ENCODE measurements around the gene ITGB1. TPM values are rescaled to one million over a fixed set of nuclear protein-coding genes. Genes with fewer than 3 reads are reported as not detected.

ITGB1 gene
- total RNA-seq, 1 experiment from 2014 or later, result 282 TPM

DNA sequence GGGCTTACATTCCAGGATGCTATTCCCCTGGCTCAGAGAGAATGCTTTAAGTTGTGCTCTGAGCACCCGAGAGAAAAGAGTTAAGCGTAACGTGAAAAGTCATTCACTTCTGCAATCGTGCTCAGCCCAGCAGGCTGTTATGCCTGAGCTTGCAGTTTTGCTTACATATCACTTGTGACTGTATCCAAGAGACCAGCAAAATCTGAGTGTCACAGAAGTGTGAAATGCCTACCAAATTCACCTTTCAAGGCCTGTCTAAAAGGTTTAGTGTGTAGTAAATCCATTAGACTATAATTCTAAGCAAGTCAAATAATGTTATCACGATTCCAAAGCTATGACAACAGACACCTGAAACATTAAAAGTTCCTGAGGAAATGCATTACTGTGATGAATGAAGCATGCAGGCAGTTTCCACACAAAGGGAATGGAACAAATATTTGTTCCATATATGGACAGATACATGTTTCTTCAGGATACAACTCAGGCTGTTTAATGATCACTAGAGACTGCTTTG is 20.1 kb downstream of the ITGB1 start:
- H3K36me3 ChIP-seq (ENCODE audit: insufficient read depth, low read length, poor library complexity, severe bottlenecking), result peaks cover 12% of the 10 kb centered on the region
- ChIA-PET CTCF (no interaction called here), POLR2A (ENCODE audit: low non-redundant PET) (no interaction called here)
- peaks cover 21% of the 10 kb centered on the region for H3K4me1 ChIP-seq (ENCODE audit: insufficient read depth, low read length, poor library complexity, severe bottlenecking)
- no peak overlapping the region for H3K4me3 ChIP-seq (ENCODE audit: low read depth, low read length, poor library complexity, severe bottlenecking)
- TF ChIP-seq EZH2 (IDR thresholded peaks at IDR 0.05; ENCODE audit: borderline replicate concordance, low read depth, low read length, poor library complexity, severe bottlenecking) (no peak), CTCF (conservative IDR thresholded peaks at IDR 0.05; ENCODE audit: low read depth, low read length) (no peak)
- peak overlapping the region; percentile 48 for H3K27ac ChIP-seq (ENCODE audit: low read depth, low read length, poor library complexity, severe bottlenecking)
- intact Hi-C loops (cut with micrococcal nuclease; ENCODE audit: unreplicated experiment), result no loop called here
- no peak for DNase-seq (ENCODE audit: low spot score)
- no peaks in the 10 kb centered on the region for H3K27me3 ChIP-seq (replicated peaks; ENCODE audit: insufficient read depth, low read depth, low read length, poor library complexity)
- no TSS peak for BruUV-seq (replicated peaks)
- H3K9me3 ChIP-seq (ENCODE audit: low read depth, low read length, poor library complexity, severe bottlenecking), result no peaks in the 10 kb centered on the region

DNA sequence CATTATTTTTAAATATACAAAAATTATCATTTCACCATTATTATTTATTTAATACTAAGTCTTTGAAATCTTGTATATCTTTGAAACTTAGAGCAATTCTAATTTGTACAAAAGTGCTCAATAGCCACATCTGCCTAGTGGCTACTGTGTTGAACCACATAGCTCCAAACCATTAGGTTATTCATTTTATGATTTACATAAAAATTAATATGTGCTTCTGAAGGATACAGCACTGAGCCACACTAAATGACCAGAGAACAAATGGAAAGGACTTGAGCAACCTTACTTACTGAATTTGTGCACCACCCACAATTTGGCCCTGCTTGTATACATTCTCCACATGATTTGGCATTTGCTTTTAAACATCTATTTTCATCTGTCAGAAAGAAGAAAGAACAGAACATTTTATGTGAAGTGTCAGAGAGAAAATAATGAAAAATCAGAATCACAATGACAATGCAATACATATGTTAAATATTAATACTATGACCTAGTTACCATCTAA is 25.8 kb downstream of the ITGB1 start:
- TF ChIP-seq CTCF (conservative IDR thresholded peaks at IDR 0.05; ENCODE audit: low read depth, low read length) (no peak), EZH2 (IDR thresholded peaks at IDR 0.05; ENCODE audit: borderline replicate concordance, low read depth, low read length, poor library complexity, severe bottlenecking) (no peak)
- H3K36me3 ChIP-seq (ENCODE audit: insufficient read depth, low read length, poor library complexity, severe bottlenecking), result peaks cover 49% of the 10 kb centered on the region
- no peaks in the 10 kb centered on the region for H3K4me1 ChIP-seq (ENCODE audit: insufficient read depth, low read length, poor library complexity, severe bottlenecking)
- H3K9me3 ChIP-seq (ENCODE audit: low read depth, low read length, poor library complexity, severe bottlenecking), result no peaks in the 10 kb centered on the region
- intact Hi-C loops (cut with micrococcal nuclease; ENCODE audit: unreplicated experiment), result no loop called here
- H3K4me3 ChIP-seq (ENCODE audit: low read depth, low read length, poor library complexity, severe bottlenecking), result no peak overlapping the region
- no TSS peak for BruUV-seq (replicated peaks)
- H3K27ac ChIP-seq (ENCODE audit: low read depth, low read length, poor library complexity, severe bottlenecking), result no peak overlapping the region
- ChIA-PET CTCF (no interaction called here), POLR2A (ENCODE audit: low non-redundant PET) (no interaction called here)
- DNase-seq (ENCODE audit: low spot score), result no peak
- H3K27me3 ChIP-seq (replicated peaks; ENCODE audit: insufficient read depth, low read depth, low read length, poor library complexity), result no peaks in the 10 kb centered on the region

- no peak for TF ChIP-seq CTCF (conservative IDR thresholded peaks at IDR 0.05; ENCODE audit: low read depth, low read length)
- TF ChIP-seq EZH2 (IDR thresholded peaks at IDR 0.05; ENCODE audit: borderline replicate concordance, low read depth, low read length, poor library complexity, severe bottlenecking), result no peak
- intact Hi-C loops (cut with micrococcal nuclease; ENCODE audit: unreplicated experiment), result no loop called here
- Histone ChIP-seq H3K4me3 (ENCODE audit: low read depth, low read length, poor library complexity, severe bottlenecking) (no peak overlapping the region), H3K27ac (ENCODE audit: low read depth, low read length, poor library complexity, severe bottlenecking) (no peak overlapping the region), H3K36me3 (ENCODE audit: insufficient read depth, low read length, poor library complexity, severe bottlenecking) (peaks cover 56% of the 10 kb centered on the region), H3K4me1 (ENCODE audit: insufficient read depth, low read length, poor library complexity, severe bottlenecking) (no peaks in the 10 kb centered on the region), H3K27me3 (replicated peaks; ENCODE audit: insufficient read depth, low read depth, low read length, poor library complexity) (no peaks in the 10 kb centered on the region), H3K9me3 (ENCODE audit: low read depth, low read length, poor library complexity, severe bottlenecking) (no peaks in the 10 kb centered on the region)
- ChIA-PET POLR2A (ENCODE audit: low non-redundant PET) (no interaction called here), CTCF (no interaction called here)
- BruUV-seq (replicated peaks), result no TSS peak
- DNase-seq (ENCODE audit: low spot score), result no peak
Measured at GRCh38 chr10:32931593-32931992, 26.4 kb downstream of the ITGB1 start.

Measured in A673 (cell line).